Natural killer cell (primary cell): ENCODE results near the gene GCSAM. TPM values are rescaled to one million over a fixed set of nuclear protein-coding genes. Genes with fewer than 3 reads are reported as not detected.

Experiments used
- ATAC-seq, 3 donors: fragments of 150-1000 bp in 2 of 3; fragments of 200-7000 bp in 1 of 3; cut with Tn5 transposase; 1 replicate in 1 of 3; 2 replicates in 2 of 3; pipeline ENCODE4 v1.10.0; 2021; ENCODE audit warnings: mild to moderate bottlenecking in 2 of 3, moderate library complexity in 2 of 3
- DNase-seq, 2 donors: peaks; one replicate each; pipeline versions ENCODE4 v3.0.0 to v3.0.0-alpha.2; 2013 to 2021; ENCODE audit warnings: mixed read lengths in 1 of 2
- H3K27ac ChIP-seq: one replicate; pipeline ENCODE4 v1.5.1; 2013; ENCODE audit warnings: mild to moderate bottlenecking, low read length
- H3K27me3 ChIP-seq: one replicate; pipeline ENCODE4 v1.6.1; 2013; ENCODE audit warnings: low read length; ENCODE audit not compliant: control insufficient read depth, insufficient read depth
- H3K36me3 ChIP-seq: one replicate; pipeline ENCODE4 v1.6.1; 2013; ENCODE audit warnings: low read length; ENCODE audit not compliant: control insufficient read depth, insufficient read depth
- H3K4me1 ChIP-seq: one replicate; pipeline ENCODE4 v1.6.1; 2013; ENCODE audit warnings: low read length; ENCODE audit not compliant: control insufficient read depth, insufficient read depth
- H3K4me3 ChIP-seq: one replicate; pipeline ENCODE4 v1.5.1; 2013; ENCODE audit warnings: low read length
- H3K9me3 ChIP-seq: one replicate; pipeline ENCODE4 v1.6.1; 2013; ENCODE audit warnings: low read length; ENCODE audit not compliant: control insufficient read depth, insufficient read depth
- H3K27ac Mint-ChIP-seq, 2 donors: one replicate each; pipeline ENCODE4 v1.8.0; 2022; ENCODE audit warnings: mild to moderate bottlenecking in 2 of 2, mixed read lengths in 2 of 2, moderate library complexity in 1 of 2
- H3K27me3 Mint-ChIP-seq, 2 donors: one replicate each; pipeline ENCODE4 v1.8.0; 2022; ENCODE audit warnings: low read depth in 2 of 2, mixed read lengths in 2 of 2
- H3K36me3 Mint-ChIP-seq: one replicate; pipeline ENCODE4 v1.8.0; 2022; ENCODE audit warnings: mixed read lengths
- H3K4me1 Mint-ChIP-seq, 2 donors: one replicate each; pipeline ENCODE4 v1.8.0; 2022; ENCODE audit warnings: mixed read lengths in 2 of 2
- H3K4me3 Mint-ChIP-seq: one replicate; pipeline ENCODE4 v1.8.0; 2022; ENCODE audit warnings: mild to moderate bottlenecking, moderate library complexity, mixed read lengths
- H3K9me3 Mint-ChIP-seq, 2 donors: one replicate each; pipeline ENCODE4 v1.8.0; 2022; ENCODE audit warnings: mixed read lengths in 2 of 2
- CTCF ChIP-seq: fragments of 200-600 bp; IDR thresholded peaks from one replicate; pipeline ENCODE4 v1.8.0; 2022; ENCODE audit warnings: antibody characterized with exemption
- WGBS: methylation state at CpG from one replicate; pipeline ENCODE4 v1.1.7; 2013; ENCODE audit warnings: missing lambda C conversion rate; ENCODE audit not compliant: insufficient coverage; 5-methylcytosine and 5-hydroxymethylcytosine counted together
- intact Hi-C: fragments of 100-400 bp; cut with micrococcal nuclease; formaldehyde crosslinking; loops from one replicate; pipeline ENCODE4 v1.14.2; 2022
- total RNA-seq, 4 donors: library from RNA; stranded (reverse); fragments of 120-200 nt in 1 of 4; gene quantifications; one replicate each; pipeline versions ENCODE4 v1.2.3 to v1.2.4, GENCODE V29; 2013 to 2022

The GCSAM gene
- total RNA-seq, 3 donors from 2014 or later (not counting 1 experiment from before 2014, with no cell fraction given), result 0.59 to 3.0 (median 1.1) TPM

- H3K4me1 Mint-ChIP-seq, result peaks cover 3% of the 10 kb centered on the region in 2 donors
- WGBS, result 36% methylated on average over 1 of the region's 1 CpG
Observed at GRCh38 chr3:112138219-112138969, 5.3 kb upstream of the GCSAM start.

GRCh38 chr3:112137781-112138180 is 4.7 kb upstream of the GCSAM start:
- Mint-ChIP-seq H3K27me3 (peaks cover 0 to 3% of the 10 kb centered on the region in 2 donors), H3K27ac (no peak overlapping the region), H3K9me3 (no peaks in the 10 kb centered on the region), H3K36me3 (no peaks in the 10 kb centered on the region), H3K4me1 (peaks cover 7 to 9% of the 10 kb centered on the region in 2 donors), H3K4me3 (no peak overlapping the region)
- ATAC-seq (no peak), DNase-seq (no peak)
- Histone ChIP-seq H3K4me3 (no peak overlapping the region), H3K4me1 (peaks cover 13% of the 10 kb centered on the region), H3K27me3 (no peaks in the 10 kb centered on the region), H3K36me3 (no peaks in the 10 kb centered on the region), H3K9me3 (no peaks in the 10 kb centered on the region), H3K27ac (no peak overlapping the region)
- 64% methylated on average over 4 of the region's 4 CpGs for WGBS
- TF ChIP-seq CTCF, result no peak
- intact Hi-C loops, result no loop called here

More at GRCh38 chr3:112138219-112138969, 5.3 kb upstream of the GCSAM start:
- no peak overlapping the region for H3K27ac ChIP-seq
- no peaks in the 10 kb centered on the region for H3K36me3 Mint-ChIP-seq
- no peak for TF ChIP-seq CTCF
- intact Hi-C loops, result no loop called here
- no peaks in the 10 kb centered on the region for H3K27me3 ChIP-seq
- ATAC-seq (no peak), DNase-seq (no peak)
- H3K9me3 ChIP-seq, result no peaks in the 10 kb centered on the region
- peaks cover 0 to 2% of the 10 kb centered on the region in 2 donors for H3K9me3 Mint-ChIP-seq
- H3K4me1 ChIP-seq, result peaks cover 9% of the 10 kb centered on the region
- no peak overlapping the region for H3K27ac Mint-ChIP-seq
- H3K4me3 Mint-ChIP-seq, result no peak overlapping the region
- H3K4me3 ChIP-seq, result no peak overlapping the region
- no peaks in the 10 kb centered on the region for H3K36me3 ChIP-seq
- peaks cover 0 to 3% of the 10 kb centered on the region in 2 donors for H3K27me3 Mint-ChIP-seq

- peak; percentile 17 for TF ChIP-seq CTCF
- Mint-ChIP-seq H3K27me3 (peaks cover 0 to 3% of the 10 kb centered on the region in 2 donors), H3K4me1 (peaks cover 9 to 11% of the 10 kb centered on the region in 2 donors), H3K4me3 (no peak overlapping the region), H3K27ac (no peak overlapping the region), H3K36me3 (no peaks in the 10 kb centered on the region), H3K9me3 (no peaks in the 10 kb centered on the region)
- DNase-seq, result peak in 1 of 2 donors; percentile 73
- Histone ChIP-seq H3K9me3 (no peaks in the 10 kb centered on the region), H3K4me3 (no peak overlapping the region), H3K27ac (no peak overlapping the region), H3K4me1 (peaks cover 13% of the 10 kb centered on the region), H3K27me3 (no peaks in the 10 kb centered on the region), H3K36me3 (no peaks in the 10 kb centered on the region)
- ATAC-seq, result peak in 1 of 3 donors; percentile 32
- intact Hi-C loops, result no loop called here
- WGBS, result 17% methylated on average over 2 of the region's 5 CpGs
Observed at GRCh38 chr3:112136959-112137693, 4.1 kb upstream of the GCSAM start.
